NCI-H2171 treated with DMSO at 0.1 percent for 48 hours (cell line): ENCODE data around the gene LBH.
A peak's percentile ranks its signal among the peaks of the same experiment; 100 is the strongest.

Experiments used
- DNase-seq: peaks from one replicate; lab custom pipeline; 2025; lab: John Stamatoyannopoulos, UW

Gene LBH

GRCh38 chr2:30275256-30275655 lies 43.9 kb downstream of the LBH start:
- DNase-seq, result no peak

GRCh38 chr2:30276455-30276911 lies 45.1 kb downstream of the LBH start:
- DNase-seq, result no peak

- no peak for DNase-seq
Observed at GRCh38 chr2:30277582-30277981, 46.2 kb downstream of the LBH start.

- DNase-seq, result no peak
Observed at GRCh38 chr2:30278419-30278818, 47.1 kb downstream of the LBH start.

DNA sequence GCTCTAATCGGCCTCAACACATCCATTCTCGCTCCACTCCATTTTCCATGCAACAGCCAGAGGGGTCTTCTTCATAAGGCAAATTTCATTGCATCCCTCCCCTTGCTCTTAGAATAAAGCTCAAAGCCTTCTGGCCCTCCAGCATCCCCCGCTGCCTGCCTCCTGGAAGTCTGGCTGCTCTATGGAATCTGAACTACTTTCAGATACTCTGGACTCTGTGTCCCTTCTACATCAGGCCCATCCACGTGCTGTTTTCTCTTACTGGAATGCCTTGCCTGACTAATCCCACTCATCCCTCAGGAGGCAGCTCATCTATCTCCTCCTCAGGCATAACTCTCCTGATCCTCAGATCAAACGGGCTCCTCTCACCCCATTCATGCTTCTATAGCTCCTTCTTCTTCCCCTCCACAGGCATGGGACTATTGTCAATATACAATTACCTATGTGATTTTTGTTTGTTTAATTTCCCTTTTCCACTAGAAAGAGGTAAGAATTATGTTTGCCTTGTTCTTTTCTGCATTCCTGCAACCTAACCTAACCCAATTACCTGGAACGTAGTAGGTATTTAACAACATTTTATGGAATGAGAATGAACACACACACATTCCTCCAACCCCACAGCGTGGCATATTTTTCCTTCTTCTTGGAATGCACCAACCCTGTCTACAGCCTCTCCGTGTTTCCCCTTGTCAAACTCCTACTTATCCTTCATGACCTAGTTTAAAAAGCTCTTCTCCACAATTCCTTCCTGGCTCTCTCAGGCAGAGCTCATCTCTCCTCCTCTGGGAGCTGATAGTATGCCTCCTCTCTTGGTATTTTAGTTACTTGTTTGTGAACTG lies 49.5 kb downstream of the LBH start:
- no peak for DNase-seq

DNA sequence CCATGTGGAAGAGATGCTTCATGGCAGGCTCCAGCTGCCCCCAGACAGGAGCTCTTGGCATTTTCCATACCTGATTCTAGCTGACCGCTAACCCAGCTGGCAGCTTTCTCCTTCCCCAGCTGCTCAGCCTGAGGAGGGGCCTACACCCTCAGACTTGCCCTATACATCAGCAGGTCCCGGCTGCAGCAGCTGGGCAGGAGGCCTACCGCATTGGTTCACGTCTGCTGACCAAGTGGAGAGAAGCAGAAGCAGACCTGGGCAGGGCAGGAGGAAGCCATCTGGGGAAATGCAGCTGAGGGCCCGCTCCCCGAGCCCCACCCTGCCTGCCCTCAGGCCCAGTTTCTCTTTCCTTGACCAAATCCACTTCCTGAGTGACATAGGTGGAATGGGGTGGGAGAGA lies 50.7 kb downstream of the LBH start:
- no peak for DNase-seq

- DNase-seq, result no peak
Observed at GRCh38 chr2:30282721-30283120, 51.4 kb downstream of the LBH start.

GRCh38 chr2:30283931-30284565 lies 52.7 kb downstream of the LBH start:
- no peak for DNase-seq

DNA sequence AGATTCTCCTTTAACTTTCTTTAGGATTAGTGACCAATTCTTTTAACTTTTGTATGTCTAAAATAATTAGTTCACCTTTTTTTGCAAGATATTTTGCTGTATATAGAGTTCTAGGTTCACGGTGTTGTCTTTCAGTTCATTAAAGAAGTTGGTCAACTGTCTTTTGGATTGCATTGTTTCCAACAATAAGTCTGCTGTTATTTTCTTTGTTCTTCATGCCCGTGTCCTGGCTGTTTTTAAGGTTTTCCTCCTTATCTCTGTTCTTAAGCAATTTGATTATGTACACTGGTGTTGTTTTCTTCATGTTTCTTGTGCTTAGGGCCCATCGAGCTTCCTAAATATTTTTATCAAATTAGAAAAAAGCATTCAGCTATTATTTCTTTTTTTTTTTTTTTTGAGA lies 54.4 kb downstream of the LBH start:
- DNase-seq, result no peak

- DNase-seq, result peak; percentile 57
Observed at GRCh38 chr2:30287190-30287840, 56.0 kb downstream of the LBH start.

DNA sequence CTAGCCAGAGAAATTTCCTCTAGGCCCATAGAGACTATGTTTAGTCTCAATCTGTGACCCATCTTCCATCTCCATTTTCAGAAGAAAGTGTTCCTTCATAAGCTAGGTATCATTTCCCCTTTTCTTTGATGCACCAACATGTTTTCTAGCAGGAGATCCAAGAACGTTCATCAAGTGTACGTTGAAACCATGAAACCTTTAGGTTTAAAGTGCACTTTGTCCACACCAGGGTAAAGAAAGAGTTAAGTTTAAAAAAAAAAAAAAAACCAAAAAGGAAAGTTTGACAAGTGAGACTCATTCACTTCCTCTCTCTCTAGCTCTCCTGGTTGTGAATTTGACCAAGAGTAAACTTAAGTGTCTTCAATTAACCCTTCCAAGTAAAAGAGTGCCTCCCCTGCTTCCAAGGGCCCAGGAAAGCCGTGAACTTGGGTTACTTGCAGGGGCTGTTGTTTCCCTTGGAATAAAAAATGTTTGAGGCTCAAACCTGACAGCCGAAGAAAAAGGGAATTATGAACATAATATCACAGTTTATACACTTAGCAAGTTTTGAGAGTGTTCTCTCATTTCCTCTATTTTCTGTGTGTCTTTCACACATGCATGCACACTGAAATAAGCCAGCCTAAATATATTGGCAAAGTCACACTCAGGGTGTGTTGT lies 56.7 kb downstream of the LBH start:
- DNase-seq, result no peak

DNA sequence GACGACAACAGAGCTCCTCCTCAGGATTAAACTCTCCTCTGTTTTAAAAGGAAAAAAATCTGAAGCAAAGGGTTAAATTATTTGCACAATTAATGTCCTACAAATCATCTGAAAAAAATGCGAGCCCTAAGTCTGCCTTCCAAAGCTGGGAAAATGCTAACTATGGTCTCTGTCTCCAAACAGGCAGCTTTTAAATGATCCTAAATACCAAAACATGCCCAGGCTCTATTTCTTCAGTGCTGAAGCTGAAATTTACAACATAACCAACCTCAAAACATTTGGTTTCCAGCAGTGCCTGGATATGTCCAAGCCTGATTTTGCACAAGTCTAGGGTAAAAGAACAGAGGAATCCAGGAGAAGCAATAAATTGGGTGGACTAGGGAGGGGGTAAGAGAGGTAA lies 57.2 kb downstream of the LBH start:
- no peak for DNase-seq

GRCh38 chr2:30293303-30293921 lies 62.1 kb downstream of the LBH start:
- DNase-seq, result no peak

GRCh38 chr2:30294133-30294532 lies 62.8 kb downstream of the LBH start:
- no peak for DNase-seq

DNA sequence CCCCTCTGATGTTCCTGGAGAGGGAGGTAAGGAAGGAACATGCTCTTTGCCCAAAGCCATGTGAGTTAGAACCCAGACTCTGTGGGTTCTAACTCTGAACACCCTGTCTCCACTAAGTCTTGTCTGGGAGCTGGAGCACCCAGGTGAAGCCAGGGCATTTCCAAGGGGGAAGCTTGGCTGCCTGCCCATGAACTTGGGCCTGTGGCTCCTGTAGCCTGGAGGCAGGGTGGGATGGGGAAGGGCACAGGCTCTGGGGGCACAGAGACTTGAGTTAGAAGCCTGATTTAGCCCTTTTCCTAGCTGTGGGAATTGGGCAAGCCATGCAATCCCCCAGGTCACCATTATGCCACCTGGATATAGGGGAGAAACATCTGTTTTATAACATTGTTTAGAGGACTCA lies 65.2 kb downstream of the LBH start:
- DNase-seq, result no peak

DNA sequence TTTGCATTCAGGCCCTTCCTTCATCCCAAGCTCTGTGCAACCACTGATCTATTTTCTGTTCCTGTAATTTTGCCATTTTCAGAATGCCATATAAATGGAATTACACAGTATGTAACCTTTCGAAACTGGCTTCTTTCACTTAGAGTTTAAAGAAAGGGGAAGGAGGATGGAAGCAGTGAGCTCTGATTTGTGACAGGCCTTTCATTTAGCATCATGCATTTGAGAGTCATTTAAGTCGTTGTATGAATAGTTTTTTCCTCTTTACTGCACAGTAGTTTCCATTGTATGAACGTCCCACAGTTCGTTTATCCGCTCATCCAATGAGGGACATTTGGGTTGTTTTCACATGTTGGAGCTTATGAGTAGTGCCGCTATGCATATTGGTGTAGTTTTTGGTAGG lies 67.0 kb downstream of the LBH start:
- no peak for DNase-seq

DNA sequence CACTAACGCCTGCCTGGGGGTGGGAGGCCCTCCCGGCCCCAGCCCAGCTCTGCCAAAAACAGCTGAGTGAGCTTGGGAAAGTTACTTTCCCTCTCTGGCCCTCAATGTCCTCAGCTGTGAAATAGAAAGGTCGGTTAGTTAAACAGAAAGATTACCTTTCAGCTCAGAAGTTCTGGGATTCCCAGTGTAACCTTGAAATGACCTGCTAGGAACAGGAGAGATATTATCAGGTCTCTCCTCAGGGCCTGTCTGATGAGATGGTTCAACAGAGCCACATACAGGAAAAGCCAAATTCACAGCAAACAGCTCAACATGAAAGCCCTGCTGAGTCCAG lies 68.8 kb downstream of the LBH start:
- no peak for DNase-seq

DNA sequence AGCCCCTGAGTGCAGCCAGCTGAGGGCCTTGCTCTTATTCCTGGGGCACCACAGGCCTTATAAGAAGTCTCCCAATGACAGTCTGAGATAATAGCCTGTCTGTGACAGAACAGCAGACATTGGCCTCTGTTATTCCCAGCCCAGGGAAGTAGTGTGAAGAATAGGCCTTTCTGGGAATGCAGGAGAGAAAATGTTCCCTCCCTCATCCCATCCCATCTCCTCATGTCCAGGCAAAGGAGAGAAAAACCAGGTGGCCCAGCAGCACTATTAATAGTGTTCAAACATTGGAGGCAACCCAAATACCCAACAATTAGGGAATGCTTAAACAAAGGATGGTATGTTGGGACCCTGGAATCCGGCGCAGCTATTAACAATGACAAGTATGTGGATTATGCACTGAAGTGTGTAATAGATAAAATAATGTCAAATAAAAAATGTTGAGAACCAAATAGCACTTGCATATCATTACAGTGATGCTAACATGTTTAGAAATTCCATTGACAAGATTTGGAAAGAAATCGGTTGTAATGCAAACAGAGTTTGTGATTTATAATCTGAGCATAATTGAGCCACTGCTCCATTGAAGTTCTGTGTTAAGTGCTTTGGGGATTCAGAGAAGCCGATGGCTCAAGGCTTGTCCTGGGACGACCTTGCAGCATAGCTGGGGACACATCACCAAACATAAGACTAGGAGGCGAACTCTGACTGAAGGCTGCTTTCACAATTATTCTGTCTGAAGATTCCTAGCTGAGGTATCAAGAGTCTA lies 69.3 kb downstream of the LBH start:
- DNase-seq, result no peak

- no peak for DNase-seq
Observed at GRCh38 chr2:30301551-30301950, 70.2 kb downstream of the LBH start.

GRCh38 chr2:30302566-30302965 lies 71.2 kb downstream of the LBH start:
- no peak for DNase-seq

- no peak for DNase-seq
Observed at GRCh38 chr2:30303095-30303494, 71.8 kb downstream of the LBH start.

DNA sequence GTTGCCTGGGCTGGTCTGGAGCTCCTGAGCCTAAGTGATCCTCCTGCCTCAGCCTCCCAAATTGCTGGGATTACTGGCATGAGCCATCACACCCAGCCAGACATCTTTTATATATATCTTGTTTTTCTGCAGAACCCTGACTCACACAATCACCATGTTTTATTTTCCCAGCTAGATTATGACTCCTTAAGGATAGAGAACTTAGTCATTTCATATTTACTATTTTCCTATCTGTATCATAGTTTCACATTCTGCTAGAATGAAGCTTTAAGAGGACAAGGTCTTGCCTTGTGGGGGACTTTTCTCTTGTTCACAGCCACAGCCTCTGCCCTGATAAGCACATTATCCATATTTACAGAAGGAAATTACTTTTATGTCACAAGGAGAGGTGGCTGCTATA lies 73.9 kb downstream of the LBH start:
- no peak for DNase-seq
